Measurements from ENCODE around the gene TMEM125. TPM values are rescaled to one million over a fixed set of nuclear protein-coding genes. Genes with fewer than 3 reads are reported as not detected.

The TMEM125 gene
- total and polyA plus RNA-seq, 11 donors: 0.11 to 0.68 (median 0.29) TPM; not detected in 5

GRCh38 chr1:43270421-43271095, 775 bp downstream of the TMEM125 start:
- H3K4me3 ChIP-seq: peak overlapping the region in 4 of 12 donors; percentile 8 to 31 (median 23)

DNA sequence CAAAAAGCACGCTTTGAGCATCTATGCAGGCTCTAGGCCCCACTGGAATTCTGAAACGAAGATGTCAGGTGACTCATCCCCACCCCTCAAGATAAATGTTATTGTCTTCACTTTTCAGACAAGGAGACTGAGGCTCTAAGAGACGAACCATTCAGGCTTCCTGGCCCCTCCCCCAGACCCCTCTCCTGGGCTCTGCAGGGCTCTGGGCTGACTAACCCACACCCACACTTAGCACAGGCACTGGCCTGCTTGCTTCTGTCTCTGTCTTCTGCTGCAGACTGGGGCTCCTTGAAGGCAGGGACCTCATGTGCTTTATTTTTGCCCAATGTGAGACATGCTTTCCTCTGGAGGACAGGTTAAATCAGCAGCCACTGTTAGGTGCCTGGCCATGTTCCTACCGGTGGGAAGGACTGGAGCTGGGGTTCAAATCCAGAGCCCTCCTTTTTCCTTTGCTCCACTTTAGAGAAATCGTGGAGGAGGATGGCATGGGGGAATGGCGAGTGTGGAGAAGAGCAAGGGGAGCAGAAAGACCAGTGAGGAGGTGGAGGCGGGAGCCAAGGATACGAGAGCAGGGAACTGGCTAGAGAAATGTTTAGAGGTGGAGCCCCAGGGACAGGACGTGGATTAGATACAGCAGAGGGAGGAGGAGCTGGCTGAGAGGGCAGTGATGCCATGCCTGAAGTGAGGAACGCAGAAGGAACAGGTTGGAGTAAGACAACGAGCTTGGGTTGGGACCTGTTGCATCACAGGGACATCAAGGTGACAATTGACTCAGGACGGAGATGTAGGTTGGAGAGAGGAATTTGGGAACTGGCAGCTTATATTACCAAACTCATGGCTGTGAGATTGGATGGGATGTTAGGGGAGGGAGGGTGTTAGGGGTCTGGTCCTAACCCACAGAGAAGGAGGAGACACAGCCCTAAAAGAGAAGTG, 1.7 kb downstream of the TMEM125 start:
- Histone ChIP-seq H3K4me3 (no peak overlapping the region), H3K27me3 (no peaks in the 10 kb centered on the region), H3K27ac (no peak overlapping the region), H3K4me1 (peaks cover 0 to 19% (median 6%) of the 10 kb centered on the region in 12 donors), H3K9me3 (no peaks in the 10 kb centered on the region), H3K36me3 (no peaks in the 10 kb centered on the region)
- DNase-seq (peak in 1 of 5 donors; percentile 11), ATAC-seq (no peak)
- TF ChIP-seq CTCF (IDR thresholded peaks at IDR 0.05) (no peak), POLR2A (IDR thresholded peaks at IDR 0.05) (no peak)
- intact Hi-C loops (cut with DNase I): no loop called here
- 76 to 82% (median 78%) methylated on average over 12 of the region's 12 CpGs for WGBS, 4 donors

More at GRCh38 chr1:43270421-43271095, 775 bp downstream of the TMEM125 start:
- no peak for TF ChIP-seq CTCF (IDR thresholded peaks at IDR 0.05)
- TF ChIP-seq POLR2A (IDR thresholded peaks at IDR 0.05): no peak
- intact Hi-C loops (cut with DNase I): no loop called here
- WGBS, 4 donors: 13 to 28% (median 24%) methylated on average over 22 to 29 of the region's 29 CpGs
- Histone ChIP-seq H3K9me3 (no peaks in the 10 kb centered on the region), H3K27me3 (no peaks in the 10 kb centered on the region), H3K36me3 (no peaks in the 10 kb centered on the region), H3K4me1 (peaks cover 0 to 19% (median 6%) of the 10 kb centered on the region in 12 donors), H3K27ac (no peak overlapping the region)
- DNase-seq (peak in 1 of 5 donors; percentile 16), ATAC-seq (peak in 2 of 4 donors; percentile 43 to 45)

GRCh38 chr1:43272161-43272560, 2.4 kb downstream of the TMEM125 start:
- DNase-seq (peak in 1 of 5 donors; percentile 8), ATAC-seq (no peak)
- TF ChIP-seq POLR2A (IDR thresholded peaks at IDR 0.05) (no peak), CTCF (IDR thresholded peaks at IDR 0.05) (no peak)
- no peaks in the 10 kb centered on the region for H3K27me3 ChIP-seq
- WGBS, 4 donors: 44 to 50% (median 47%) methylated on average over 9 of the region's 9 CpGs
- H3K27ac ChIP-seq: no peak overlapping the region
- intact Hi-C loops (cut with DNase I): no loop called here
- peaks cover 0 to 19% (median 6%) of the 10 kb centered on the region in 12 donors for H3K4me1 ChIP-seq
- no peak overlapping the region for H3K4me3 ChIP-seq
- no peaks in the 10 kb centered on the region for H3K9me3 ChIP-seq
- no peaks in the 10 kb centered on the region for H3K36me3 ChIP-seq

Data from heart left ventricle (tissue), 16 donors.